ENCODE data around the gene NPAS4.
"Not testable (repeated sequence)": the region's sequence is repeated elsewhere in the genome, so short reads cannot be mapped to it uniquely, and the experiment has no call there.

Gene NPAS4

DNA sequence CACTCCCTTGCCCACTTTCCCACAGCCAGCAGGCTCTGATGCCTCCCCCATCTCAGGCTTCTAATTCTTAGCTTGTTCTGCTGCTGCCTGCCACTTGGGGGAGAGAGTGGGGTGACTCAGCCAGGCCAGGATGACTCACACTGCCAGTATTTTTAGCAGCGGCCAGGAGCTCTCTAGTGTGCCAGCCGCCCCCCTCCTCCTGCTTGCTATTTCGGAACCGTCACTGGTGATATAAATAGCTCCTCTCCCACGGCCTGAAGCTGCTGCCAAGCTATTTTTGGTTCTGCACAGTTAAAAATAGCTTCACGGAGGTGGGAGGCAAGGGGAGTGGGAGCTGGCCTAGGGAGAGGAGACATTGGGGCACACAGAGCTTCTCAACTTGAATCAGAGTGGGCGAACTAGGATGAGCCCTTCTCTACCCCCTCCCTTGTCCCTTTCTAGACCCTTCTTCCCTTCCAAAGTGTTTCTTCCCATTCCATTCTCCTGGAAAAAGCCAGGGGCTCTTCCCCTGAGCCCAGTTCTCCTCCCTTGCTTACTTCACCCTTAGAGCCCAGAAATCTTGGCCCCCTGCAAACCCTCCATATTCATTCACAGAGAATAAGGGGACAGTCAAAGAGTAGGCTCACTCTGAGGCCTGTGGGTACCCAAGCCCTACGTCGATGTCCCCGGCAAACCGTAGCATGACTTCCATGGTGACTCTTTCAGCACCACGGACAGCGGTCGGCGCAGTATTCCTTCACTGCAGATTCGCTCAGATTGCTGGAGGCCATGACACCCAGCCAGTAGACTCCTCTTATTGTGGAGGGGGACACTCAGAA, 2.5 kb upstream of the NPAS4 start:
- DNase-seq, result peak; percentile 98

- DNase-seq, result no peak
These were observed 1.9 kb upstream of the NPAS4 start for GRCh38 chr11:66418986-66419308.

- no peak for DNase-seq
These were observed 1.0 kb upstream of the NPAS4 start for GRCh38 chr11:66419825-66420224.

DNA sequence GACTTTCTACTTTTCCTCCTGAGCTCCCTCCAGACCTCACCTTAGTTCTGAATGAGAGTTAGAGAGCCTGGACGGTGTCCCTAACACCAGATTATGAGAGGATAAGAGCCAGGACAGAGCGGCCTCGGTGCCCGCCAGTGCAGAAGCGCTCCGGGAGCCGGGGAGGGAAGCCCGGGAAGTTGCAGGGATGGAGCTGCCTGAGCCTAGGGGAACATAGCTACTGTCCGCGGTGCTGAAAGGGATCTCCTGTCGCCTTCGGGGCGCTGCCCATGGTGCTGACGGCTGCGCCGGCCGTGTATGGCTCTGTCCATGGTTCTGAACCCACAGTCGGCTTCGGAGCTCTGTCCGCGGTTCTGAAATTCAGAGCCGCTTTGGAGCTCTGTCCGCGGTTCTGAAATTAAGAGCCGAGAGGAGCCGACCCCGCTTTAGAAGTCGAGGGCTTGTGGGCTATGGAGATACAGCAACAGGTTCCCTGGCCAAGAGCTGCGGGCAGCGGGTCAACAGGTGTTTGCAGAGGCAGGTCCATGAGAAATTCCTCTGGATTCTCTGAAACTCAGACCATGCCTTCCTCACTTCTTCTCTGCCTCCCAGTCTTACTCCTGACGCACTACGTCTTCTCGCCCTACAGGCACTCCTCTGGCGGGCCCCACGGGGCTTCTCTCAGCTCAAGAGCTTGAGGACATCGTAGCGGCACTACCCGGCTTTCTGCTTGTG, 814 bp downstream of the NPAS4 start:
- peak; percentile 89 for DNase-seq

DNA sequence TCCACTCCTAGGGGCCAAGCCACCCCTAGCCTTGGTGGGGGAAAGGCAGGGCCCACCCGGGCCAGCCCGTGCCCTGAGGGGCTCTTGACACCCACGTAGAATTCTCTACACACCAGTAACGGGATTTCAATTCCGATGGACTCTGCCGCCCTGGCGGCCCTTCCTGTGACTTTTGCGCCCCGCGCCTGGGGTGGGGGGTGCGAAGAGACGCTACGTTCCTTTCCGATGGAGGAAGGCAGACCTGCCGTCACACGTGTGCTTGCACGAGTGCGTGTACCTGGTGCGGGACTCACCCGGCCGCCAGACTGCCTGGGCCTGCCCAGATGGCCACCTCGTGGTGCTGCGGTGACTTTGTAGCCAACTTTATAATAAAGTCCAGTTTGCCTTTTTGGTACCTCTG, 5.5 kb downstream of the NPAS4 start:
- DNase-seq, result no peak

- no peak for DNase-seq
These were observed 8.1 kb downstream of the NPAS4 start for GRCh38 chr11:66428933-66429332.

- peak; percentile 70 for DNase-seq
These were observed 9.3 kb downstream of the NPAS4 start for GRCh38 chr11:66429983-66430602.

GRCh38 chr11:66431287-66431686, 10.5 kb downstream of the NPAS4 start:
- not testable (repeated sequence) for DNase-seq

DNA sequence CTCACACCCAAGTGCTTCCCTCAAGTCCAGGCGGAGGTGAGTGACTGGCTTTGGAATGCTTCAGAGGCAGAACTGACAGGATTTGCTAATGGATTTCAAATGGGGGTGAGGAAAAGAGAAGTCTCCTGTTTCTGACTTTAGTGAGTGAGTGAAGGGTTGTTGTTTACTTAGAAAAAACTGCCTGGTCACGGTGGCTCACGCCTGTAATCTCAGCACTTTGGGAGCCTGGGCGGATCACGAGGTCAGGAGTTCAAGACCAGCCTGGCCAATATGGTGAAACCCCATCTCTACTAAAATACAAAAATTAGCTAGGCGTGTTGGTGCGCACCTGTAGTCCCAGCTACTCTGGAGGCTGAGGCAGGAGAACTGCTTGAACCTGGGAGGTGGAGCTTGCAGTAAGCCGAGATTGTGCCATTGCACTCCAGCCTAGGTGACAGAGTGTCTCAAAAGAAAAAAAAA, 11.1 kb downstream of the NPAS4 start:
- DNase-seq, result not testable (repeated sequence)

- no peak for DNase-seq
These were observed 11.8 kb downstream of the NPAS4 start for GRCh38 chr11:66432597-66432996.

DNA sequence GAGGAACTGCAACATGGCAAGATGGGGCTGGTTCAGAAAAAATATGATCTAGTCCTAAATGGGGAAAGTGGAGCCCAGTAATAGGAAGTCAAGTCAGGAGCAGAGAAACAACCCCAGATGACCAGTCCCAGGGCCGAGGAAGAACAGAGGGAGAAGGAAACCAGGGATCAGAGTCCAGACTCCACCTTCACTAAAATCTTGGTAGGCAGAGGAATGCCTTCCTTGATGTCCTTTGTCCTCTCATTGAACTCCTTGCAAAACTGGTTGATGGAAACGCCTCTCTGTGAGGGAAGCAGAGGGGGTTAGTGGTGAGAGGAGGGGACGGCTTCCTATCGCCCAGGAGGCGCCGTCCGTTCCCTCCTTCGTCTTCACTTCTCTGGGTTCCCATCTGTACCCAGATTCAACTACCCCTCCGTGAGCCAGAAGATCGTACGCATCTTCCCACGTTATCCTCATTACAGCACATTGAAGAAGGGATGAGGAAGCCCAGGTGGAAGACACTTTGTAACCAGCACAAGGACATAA, 17.2 kb downstream of the NPAS4 start:
- no peak for DNase-seq

DNA sequence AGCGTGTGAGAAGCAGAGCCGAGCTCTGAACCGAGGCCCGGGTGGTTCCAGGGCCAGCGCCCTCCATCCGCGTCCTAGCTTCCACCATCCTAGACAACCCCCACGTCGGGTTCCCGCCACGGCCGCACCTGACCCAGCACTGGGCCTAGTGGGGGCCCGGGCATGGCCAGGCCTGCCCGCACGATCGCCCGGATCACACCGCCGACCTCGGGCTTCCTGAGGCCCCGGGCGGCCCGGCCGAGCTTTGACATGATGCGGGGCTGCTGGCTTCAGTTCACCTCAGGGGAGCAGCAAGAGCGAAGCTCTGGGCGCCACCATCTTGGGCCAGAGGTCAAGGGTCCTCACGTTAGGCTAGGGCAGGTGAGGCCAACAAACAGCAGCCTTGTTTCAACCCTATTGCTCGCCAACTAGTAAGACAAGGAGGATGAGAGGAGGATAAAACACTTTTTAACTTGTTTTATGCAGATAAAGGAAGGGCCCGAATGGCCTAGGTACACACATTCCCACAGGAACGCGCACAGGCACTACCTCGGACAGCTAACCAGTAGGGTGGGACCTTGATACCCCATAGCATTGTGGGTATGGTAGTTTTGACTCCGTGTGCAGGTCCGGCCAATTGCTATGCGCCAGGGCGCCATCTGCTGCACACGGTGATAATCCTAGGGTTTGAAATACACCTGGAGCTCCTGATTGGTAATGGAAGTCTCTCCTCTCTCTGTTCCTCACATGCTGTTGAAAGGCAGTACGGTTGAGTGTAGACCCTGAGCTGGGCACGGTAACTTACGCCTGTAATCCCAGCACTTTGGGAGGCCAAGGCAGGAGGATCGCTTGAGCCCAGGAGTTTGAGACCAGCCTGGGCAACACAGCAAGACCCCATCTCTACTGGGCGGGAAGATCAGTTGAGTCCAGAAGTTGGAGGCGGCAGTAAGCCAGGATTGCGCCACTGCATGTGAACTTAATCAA, 17.9 kb downstream of the NPAS4 start, which contains the start of gene MRPL11:
Gene MRPL11, minus strand, starts transcription at position 345 of the 963 bp plus-strand sequence. Its CDS starts 94 bp downstream, at position 251.
- peak; percentile 93 for DNase-seq

DNA sequence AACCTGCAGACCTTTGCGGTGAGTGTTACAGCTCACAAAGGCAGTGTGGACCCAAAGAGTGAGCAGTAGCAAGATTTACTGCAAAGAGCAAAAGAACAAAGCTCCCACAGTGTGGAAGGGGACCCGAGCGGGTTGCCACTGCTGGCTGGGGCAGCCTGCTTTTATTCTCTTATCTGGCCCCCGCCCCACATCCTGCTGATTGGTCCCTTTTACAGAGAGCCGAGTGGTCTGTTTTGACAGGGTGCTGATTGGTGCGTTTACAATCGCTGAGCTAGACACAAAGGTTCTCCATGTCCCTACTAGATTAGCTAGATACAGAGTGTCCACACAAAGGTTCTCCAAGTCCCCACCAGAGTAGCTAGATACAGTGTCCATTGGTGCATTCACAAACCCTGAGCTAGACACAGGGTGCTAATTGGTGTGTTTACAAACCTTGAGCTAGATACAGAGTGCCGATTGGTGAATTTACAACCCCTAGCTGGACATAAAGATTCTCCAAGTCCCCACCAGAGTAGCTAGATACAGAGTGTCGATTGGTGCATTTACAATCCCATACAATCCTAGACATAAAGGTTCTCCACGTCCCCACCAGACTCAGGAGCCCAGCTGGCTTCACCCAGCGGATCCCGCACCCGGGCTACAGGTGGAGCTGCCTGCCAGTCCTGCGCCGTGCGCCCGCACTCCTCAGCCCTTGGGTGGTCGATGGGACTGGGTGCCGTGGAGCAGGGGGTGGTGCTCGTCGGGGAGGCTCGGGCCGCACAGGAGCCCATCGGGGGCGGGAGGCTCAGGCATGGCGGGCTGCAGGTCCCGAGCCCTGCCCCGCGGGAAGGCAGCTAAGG, 19.5 kb downstream of the NPAS4 start:
- DNase-seq, result not testable (repeated sequence)

DNA sequence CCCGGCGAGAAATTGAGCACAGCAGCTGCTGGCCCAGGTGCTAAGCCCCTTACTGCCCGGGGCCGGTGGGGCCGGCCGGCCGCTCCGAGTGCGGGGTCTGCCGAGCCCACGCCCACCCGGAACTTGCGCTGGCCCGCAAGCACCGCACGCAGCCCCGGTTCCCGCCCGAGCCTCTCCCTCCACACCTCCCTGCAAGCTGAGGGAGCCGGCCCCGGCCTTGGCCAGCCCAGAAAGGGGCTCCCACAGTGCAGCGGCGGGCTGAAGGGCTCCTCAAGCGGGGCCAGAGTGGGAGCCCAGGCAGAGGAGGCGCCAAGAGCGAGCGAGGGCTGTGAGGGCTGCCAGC, 20.1 kb downstream of the NPAS4 start:
- DNase-seq, result not testable (repeated sequence)

- peak; percentile 80 for DNase-seq
These were observed 22.8 kb downstream of the NPAS4 start for GRCh38 chr11:66443602-66444001.

GRCh38 chr11:66447012-66447411, 26.2 kb downstream of the NPAS4 start:
- DNase-seq, result no peak

DNA sequence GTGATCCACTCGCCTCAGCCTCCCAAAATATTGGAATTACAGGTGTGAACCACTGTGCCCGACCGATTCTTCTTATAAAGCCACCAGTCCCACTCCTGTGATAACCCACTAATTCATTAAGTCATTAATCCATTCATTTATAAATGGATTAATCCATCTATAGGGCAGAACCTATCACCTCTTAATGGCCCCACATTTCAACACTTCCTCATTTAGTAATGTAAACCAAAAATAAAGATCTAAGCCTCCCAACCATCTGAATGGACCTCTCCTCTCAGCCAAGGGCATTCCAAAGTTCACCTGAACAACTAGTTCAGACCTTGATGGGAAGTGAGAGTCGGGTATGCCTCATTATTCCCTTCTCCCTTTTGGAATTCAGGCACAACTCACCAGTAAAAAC, 27.7 kb downstream of the NPAS4 start:
- DNase-seq, result no peak

DNA sequence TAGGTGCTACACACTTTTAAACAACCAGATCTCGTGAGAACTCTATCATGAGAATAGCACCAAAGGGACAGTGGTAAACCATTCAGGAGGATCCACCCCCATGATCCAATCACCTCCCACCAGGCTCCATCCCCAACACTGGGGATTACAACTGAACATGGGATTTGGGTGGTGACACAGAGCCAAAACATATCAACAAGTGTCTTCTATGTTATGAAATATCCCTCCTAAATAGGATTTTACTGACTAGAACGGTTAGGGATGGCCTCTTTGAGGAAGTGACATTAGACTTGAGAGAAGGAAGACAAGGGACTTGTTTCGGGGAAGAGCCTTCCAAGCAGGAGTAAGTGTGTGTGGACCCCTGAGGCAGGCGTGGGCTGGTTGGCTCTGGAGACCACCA, 29.7 kb downstream of the NPAS4 start:
- no peak for DNase-seq

DNA sequence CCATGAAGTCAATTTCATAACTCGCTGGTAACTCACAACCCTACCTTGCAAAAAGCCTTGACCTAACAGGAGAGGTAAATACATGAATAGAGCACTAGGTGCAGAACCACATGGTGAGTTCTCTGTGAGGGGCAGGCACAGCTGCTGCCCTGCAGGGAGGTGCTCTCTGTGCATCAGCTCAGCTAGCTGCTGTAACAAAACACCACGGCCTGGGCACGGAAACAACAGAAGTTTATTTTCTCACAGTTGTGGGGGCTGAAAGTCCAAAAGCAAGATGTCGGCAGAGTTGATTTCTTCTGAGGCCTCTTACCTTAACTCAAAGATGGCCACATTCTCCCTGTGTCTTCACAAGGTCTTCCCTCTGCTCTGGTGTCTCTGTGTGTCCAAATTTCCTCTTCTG, 30.8 kb downstream of the NPAS4 start:
- DNase-seq, result no peak

DNA sequence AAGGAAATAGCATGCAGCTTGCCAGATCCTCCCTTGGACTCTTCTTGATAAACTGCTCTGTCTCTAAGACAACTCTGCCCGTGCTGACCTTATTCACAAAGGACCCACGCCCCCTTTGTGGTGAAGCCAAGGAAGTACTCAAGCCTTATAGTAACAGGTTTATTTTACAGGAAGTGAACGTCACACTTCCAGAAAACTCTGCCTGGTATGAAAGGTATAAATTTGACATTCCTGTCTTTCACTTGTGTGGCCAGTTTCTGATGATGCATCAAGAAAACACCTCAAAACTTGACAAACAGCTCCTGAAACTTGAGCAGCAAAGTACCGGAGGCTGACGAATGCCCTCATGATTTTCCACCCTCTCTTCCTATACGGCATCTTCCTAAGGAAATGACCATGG, 33.4 kb downstream of the NPAS4 start:
- no peak for DNase-seq

DNA sequence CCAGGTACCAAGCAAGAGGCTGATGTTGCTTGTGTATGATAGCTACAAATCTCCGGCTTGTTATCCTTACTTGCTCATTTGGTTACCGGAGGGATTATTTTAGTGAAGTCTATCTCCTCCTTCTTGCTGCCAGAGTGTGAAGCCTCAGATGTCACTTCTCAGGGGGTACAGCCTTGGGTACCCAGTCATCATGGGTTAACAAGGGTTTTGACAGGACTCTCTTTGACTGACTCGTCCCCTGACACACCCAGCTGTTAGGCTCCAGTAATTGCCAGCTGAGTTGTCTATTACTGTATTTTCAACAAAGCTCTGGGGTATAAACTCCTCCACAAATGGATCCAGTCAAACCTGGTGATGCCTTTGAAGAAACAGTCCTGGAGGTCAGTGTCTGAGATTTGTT, 34.0 kb downstream of the NPAS4 start:
- DNase-seq, result no peak

DNA sequence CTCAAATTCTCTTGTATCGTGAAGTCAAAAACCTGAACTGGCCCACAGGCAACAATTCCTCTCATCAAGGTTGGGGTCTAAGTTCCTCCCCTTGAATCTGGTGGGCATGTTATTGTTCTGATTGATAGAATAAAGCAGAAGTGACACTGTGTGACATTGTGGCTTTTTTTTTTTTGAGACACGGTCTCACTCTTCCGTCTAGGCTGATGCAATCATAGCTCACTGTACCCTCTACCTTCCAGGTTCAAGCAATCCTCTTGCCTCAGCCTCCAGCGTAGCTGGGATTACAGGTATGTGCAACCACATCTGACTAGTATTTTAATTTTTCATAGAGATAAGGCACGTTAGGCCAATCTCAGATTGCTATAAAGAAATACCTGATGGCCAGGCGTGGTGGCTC, 37.0 kb downstream of the NPAS4 start:
- DNase-seq, result no peak
